Measurements from ENCODE around the gene DUS4L.

GRCh38 chr7:107560898-107561516 lies 2.8 kb upstream of the DUS4L start:
- TF ChIP-seq CTBP1 (IDR thresholded peaks at IDR 0.05; ENCODE audit: borderline replicate concordance) (no peak), NFRKB (IDR thresholded peaks at IDR 0.05) (no peak), SUZ12 (IDR thresholded peaks at IDR 0.05) (no peak), TARDBP (IDR thresholded peaks at IDR 0.05) (no peak)
